NK-92 treated with Interleukin-12 subunit alpha and Interleukin-12 subunit beta, amount 100 ng/mL, for 24 hours (cell line): ENCODE data around the gene DIO2.

Source experiments
- DNase-seq: peaks from one replicate; lab custom pipeline; 2025; lab: John Stamatoyannopoulos, UW

DIO2 gene

DNA sequence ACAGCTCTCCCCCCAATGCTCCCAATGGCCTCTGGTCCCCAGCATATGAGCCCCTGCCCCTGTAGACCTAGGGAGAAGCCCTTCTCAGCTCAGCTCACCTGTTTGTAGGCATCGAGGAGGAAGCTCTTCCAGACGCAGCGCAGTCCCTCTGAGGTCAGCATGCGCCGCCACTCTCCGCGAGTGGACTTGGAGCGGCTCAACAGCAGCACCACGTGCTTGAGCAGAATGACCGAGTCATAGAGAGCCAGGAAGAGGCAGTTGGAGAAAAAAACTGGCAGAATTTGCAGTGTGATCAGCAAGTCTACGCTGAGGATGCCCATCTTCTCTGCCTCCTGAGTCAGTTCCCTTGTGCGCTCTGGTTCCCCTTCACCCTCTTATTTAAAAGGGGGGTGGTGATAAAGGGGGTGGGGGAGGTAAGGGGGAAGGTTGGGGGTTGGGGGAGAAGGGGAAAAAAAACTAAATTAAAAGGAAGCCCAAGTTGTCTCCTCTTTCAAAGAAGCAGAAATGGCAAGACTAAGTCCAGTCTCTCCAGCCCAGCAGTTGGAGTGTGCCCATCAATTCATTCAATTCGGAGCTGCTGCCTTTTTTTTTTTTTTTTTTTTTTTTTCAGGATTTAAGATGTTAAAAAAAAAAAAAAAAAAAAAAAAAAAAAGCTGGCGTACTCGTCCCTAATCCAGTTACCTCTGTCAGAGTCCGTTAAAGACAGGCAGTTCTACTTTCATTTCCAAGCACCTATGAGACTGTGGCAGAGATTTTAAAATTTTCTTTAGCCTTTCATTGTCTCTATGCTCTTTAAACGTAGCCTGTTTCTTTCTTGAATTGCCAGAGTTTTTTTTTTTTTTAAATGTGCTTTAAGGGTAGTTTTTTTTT, at the start of gene DIO2:
Gene DIO2, minus strand, starts transcription at position 352 of the 870 bp plus-strand sequence. Its CDS starts 32 bp downstream, at position 320.
- no peak for DNase-seq

DNA sequence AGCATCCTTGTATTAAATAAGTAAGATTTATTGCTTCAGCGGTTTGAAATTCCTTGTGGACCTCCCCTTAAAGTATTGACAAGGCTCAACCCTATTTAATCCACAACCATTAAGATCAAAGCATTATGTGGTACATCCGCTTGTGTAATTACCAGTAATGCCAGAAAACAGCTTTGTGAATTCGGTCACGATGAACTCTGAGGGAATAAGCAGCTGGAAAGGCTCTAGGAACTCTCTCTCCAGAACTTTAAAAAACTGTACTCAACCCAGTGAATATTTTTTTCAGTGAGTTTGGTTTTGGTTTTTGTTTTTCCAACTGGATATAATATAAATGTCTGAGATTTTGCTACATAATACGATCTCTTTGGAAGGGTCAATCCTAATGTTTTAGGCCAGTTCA, 49.3 kb upstream of the DIO2 start:
- DNase-seq, result no peak

DNA sequence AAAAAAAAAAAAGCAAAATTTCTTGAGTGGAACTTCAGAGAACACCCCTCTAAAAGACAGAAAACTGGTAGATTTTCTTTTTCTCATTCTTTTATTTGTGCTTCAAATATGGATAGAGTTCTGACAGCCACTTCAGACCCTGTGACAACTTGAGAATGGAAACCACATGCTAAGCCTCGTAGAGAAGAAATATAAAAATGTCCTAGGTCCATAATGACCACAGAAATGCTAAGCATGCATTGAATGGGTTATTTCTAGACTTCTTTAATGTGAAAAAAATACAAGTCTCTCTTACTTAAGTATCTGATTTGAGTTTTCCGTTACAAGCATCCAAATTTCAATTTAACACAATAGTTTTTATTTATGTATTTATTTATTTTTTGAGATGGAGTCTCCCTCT, 28.3 kb upstream of the DIO2 start:
- no peak for DNase-seq

DNA sequence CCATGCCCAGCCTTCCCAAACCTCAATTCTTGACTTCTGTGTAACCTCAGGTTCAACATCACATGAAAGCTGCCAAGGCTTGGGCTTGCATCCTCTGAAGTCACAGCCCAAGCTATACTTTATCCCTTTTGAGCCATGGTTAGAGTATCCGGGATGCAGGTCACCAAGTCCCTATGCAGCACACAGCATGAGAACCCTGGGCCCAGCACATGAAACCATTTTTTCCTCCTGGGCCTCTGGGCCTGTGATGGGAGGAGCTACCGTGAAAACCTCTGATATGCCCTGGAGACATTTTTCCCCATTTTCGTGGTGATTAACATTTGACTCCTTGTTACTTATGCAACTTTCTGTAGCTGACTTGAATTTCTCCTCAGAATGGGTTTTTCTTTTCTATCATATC, 25.8 kb upstream of the DIO2 start:
- no peak for DNase-seq

DNA sequence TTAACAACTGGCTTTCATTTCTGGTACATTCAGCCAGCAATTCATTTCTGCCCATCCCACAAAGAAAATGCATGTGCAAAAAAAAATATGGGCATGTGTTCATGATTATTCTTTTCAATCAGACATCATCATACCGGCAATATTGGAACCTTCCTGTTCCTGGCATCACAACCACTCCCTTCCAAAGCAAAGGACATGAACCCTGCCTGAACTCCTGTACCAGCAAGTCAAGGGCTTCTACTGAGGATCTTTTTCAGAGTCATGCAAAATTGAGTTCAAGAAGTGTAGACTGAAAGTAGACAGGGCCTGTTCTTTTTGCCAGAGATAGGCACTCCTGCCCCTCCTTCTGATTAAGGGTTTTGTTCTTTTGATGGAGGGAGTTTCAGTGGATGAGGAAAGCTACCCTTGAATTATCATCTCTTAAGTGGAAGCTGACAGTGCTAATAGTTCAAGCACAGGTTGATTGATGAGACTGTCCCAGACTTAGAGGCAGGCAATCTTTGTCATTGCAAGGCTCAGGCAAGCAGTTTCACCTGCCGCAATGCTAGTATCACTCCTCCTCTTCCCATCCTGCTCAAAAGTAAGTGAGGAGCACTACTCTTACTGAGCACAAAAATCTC, 22.3 kb upstream of the DIO2 start:
- DNase-seq, result no peak

DNA sequence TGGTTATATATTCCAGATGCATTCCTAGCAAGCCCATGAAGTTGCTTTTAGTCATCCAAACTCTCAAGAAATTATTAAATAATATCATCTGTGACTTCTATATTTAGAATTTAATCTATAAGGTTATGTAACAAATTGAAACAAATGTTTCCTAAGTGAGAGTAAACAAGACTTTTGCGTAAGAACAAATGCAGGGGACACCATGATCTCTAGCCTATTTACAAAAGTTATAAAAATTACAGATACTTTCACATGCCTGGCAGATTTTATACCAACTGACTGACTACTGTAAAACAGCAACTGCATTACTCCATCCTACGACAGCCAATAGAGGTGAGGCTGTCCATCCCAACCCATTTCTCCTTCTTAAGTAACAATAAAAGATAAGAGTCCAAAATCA, 20.4 kb upstream of the DIO2 start:
- no peak for DNase-seq

DNA sequence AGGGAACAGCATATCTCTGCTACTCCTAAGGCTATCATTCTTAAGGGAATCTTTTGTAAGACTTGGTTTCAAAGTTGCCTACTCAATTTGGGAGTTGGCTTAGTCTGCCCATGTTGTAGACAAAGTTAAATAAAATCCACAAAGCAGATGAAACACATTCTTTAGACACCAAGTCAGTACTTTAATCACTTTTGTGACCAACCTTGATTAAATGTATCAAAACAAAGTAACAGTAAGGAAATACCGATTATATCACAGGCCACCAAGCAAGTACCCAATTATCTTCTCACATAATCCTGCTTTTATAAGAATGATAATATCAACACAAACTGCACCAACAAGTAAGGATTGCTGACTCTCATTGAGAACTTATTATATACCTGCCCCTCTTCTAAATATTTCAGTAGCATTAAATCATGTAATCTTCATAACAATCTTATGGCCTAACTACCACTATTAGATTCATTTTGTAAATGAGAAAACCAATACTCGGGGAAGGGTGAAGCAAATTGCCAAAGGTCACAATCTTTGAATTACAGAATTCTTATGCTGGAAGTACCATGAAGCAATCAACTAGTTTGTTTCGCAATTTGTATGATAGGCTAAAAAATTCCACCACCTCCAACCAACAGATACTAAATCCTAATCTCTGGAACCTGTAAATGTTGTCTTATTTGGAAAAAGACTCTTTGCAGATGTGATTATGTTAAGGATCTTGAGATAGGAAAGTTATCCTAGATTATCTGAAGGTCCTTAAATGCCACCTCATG, 12.6 kb upstream of the DIO2 start:
- DNase-seq, result no peak

DNA sequence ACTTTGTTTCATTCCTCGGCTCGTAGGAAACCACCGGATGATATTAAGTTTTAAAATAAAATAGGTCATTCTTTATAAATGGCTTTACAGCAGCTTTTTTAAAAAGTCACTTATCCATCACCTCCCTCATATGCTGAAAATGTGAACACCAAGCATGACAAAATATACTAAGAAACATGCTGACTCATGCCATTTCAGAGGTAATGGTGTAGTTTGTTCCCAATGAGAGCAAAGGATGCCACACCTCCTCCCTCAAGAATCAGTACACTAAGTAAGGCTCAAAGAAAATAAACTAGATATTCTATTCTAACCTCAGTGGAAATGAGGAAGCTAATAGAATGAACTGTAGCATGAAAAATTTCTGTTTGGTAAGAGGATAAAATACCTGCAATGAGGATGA, 5.5 kb upstream of the DIO2 start:
- no peak for DNase-seq

DNA sequence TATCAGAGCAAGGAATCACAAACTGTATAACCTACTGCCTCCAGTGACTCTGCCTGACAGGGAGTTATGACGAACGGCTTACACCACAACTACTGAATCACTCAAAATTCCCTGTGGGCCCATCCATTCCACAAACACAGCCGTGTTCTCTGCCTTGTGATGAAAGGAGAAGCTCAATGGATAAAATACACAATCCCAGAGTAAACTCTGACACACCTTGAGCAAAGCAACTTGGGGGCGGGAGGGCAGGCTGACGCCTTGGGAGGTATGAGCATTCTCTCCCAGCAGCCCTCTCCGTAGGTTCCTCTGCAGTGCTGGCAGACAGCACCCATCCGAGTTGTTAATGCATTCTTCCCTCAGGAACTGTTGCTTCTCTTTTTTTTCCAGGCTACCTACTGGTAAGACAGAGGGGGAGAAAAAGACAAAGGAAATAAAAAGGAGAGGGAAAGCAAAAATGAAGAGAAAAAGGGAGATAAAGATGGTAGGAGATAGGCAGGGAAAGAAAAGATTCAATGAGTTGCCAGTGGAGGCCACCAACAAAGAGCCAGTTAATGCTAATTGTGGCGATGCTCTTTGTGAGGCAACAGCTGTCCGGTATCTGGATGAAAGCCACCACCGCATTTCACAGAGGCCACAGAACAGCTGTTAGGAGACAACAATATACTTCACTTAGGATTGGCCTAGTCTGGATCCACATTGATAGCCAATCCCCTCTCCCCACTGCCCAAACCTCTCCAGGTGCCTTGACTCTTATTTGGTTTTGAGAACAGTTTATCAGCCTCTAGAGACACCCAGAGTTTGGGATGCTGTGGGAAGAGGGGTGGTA, 4.7 kb upstream of the DIO2 start:
- no peak for DNase-seq

DNA sequence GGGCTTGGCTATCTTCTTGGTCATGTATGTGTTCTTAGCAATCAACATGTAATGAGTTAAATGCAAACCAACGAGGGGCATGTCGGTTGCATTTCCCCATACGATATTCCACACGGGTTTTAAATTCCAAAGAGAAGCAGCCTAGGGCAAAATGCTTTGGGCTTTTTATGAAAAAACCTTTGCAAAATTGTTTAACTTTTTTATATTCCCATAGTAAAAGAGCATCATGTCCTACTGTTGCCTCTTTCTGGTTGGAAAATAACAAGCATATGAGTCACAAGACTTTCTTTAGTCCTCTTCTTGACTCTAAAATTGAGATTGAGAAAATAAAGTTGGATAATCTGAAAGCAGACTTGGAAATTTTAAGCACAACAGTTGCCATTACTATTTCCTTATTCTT, 3.8 kb upstream of the DIO2 start:
- no peak for DNase-seq

DNA sequence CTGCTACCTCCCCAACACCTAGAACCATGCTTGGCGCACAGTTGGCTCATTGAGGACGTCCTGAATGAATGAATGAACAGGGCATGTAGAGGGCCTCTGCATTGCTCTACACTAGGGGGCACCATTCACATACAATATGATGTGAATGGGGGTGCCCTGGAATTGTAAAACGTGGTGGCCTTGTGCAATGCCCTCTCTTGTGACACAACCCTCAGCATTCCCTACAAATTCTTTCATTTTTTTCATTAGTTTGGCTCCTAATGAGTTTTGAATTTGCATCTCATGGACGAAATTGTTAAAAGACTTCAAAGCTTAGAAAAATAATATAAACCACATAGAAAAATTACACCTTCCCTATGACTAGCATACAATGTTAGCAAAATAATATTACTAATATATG, 2.3 kb upstream of the DIO2 start:
- DNase-seq, result peak; percentile 5

DNA sequence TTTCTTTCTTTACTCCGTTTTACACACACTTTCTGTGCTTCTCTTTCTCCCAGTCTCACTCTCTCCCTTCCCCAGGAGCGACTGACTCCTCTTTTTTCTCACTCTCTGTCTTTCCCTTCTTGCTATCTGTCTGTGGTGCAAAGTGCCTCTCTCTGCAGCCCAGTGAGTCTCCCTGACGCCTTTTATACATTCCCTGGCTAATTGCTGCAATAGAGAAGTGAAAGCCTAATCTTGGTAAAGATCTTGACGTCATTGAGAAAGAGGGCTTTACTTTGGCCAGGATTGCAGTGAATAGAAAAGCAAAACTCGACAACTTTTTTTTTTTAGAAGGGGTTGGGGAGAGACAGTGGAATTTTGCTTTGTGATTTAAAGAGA, 706 bp upstream of the DIO2 start:
- no peak for DNase-seq

DNA sequence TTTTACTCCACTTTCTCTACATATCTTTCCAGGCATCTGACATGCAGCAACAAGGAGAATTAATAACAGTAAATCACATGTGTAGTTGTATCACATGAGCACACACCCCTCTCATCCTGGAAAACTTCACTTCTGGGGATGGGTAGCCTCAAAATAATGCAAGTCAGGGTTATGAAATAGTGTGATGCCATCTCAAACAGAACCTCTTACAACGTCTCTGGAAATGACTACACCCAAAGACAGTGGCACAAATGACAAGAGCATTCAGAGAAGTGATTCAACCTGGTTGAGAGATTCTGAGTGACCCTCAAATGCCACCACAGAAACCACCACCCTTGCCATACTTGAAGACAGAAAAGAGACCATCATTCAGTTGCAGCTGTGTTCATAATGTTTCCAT, 2.8 kb downstream of the DIO2 start:
- DNase-seq, result no peak

DNA sequence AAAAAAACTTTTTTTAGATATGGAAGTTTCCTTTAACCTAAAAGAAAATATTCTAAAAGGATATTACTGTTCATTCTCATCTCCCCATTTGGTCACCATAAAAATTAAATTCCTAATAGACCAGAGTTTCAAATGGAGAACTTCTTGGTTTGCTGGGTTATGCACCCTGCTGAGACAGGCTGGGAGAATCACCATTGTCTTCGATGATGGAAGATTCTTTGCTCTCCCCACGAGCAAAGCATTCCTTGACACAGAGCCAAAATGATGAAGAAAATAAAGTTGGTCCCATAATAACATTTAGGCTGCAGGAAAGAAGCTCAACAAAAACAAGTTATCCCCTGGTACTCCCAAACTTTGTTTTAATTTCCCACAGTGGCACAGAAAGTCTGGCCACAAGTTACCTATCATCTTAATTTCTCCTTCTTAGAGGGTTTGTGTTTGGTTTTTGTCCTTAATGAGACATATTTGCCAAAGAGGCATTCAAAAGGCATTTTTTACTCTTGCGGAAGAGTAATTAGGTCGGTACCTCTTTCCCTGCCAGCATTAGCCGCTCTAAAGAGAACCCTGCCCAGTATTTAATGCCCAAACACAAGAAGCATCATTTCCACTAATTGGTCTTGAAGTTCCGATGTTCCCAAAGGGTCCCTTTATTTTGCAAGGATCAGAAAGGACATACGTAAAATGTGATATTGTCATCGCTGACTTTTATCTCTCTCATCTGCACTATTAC, 4.8 kb downstream of the DIO2 start:
- no peak for DNase-seq

DNA sequence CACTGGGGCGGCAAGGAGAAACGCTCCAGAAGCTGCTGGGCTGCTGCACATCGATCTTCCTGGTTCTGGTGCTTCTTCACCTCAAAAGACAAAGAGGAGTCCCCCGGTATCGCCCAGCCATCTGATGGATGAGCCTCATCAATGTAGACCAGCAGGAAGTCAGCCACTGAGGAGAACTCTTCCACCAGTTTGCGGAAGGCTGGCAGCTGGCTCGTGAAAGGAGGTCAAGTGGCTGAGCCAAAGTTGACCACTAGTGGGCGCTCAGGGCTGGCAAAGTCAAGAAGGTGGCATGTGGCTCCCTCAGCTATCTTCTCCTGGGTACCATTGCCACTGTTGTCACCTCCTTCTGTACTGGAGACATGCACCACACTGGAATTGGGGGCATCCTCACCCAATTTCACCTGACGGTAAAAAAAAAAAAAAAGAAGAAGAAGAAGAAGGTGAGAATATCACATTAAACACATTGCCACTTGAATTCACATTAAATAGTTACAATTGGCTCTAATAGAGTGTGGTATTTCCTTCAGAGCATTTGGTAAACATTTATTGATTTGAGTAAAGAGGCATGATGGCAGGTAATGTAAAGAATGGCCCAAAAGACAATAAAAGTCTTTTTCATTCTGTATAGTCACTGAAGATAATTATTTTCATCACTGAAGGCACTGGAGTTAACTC, 8.3 kb downstream of the DIO2 start:
- no peak for DNase-seq

DNA sequence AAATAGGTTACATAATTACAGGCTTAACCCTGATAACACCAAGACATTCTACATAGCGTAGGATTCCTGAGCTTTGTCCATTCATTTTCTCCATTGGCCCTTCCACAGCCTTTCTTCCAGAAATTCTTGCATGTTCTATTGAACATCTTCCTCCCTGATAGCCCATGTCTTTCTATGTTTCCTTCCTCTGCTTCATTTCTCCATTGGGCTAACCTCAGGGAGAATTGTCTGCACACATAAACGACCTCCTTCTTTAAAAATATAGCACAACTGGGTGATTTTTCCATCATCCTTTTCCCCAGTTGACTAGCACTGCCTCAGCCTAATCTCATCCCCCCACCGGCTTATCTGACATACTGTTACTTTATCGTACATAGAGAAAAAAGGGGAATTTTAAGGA, 11.2 kb downstream of the DIO2 start:
- DNase-seq, result no peak

DNA sequence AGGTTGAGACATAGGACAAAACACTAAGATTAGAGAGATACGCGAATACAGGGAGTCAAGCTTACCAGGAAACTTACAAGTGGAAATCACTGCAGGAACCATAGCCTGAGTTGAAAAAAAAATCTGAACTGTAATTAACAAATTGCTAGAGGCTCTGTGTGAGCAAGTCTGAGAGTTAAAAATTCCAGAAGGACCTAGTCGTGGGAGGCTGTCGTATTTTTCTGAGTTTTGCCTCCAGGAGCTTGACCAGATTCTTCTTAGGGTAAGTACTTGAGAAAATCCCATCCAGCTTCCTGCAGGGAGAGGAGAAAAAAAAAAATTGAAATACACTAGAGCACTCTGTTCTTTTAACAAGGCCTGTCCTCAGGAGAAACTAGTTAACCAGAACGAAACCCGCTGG, 22.7 kb downstream of the DIO2 start:
- no peak for DNase-seq

DNA sequence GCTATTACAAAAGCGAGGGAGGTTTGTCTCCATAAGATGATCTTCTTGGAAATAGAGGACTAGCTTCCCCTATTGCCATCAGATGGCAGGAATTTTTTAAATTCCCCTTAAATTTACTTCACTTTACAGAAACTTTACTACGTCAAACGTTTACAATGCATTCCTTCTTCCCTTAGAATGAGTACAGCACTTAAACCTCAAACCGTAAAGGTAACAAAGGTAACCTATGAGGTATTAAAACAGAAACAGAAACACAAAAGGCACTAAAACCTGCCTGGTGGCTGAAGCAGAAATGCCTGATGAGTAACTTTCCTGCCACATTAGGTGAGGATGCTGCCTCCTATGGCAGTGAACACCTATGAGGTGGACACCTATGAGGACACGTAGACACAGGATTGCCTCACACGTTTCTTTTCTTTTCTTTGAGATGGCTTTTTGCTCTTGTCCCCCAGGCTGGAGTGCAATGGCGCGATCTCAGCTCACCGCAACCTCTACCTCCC, 25.0 kb downstream of the DIO2 start:
- DNase-seq, result no peak

DNA sequence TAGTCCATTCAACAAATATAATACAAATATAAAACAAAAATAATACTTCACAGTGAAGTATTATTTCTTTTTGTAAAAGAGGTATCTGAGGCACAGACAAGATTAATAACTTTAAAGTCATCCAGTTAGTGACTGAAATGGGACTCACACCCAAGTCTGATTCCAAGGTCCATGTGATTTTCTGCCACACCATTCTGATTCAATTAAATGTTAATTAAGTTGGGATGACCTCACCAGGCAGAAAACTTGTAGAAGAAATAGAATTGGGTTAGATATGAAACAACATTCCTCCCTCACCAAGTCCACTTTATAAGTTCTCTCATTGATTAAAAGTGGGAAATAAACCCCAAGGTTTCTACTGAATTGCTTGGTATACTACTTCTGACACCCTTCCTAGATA, 34.4 kb downstream of the DIO2 start:
- DNase-seq, result no peak

DNA sequence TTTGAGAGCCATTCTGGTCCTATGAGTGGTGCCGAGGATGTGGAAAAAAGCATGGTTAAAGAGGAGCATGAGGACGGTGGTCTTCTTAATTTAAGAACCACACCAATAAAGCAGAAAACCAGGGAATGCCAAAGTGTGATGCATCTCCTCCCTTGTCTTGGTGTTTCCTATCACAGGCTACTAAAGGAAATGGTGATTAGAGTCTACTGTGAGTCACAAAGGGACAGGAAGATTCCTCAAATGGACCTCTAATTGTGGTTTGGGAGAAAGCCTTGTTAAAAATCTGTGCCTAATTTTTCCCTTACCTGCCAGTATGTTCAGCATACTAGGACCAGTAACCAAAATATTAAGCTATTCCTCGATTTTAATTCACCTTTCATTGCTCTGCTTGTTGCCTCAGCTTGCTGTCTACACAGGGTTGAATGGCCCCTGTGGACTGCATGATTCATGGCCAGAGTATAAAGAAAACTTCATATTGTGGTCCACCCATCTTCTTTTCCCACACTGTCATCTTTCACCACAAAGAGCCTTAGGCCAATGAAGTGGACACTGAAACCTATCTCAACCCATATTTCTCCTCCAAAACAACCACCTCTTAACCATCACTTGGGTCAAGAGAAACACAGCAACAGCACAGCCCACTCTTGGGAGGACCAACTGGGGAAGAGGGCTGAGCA, 38.8 kb downstream of the DIO2 start:
- no peak for DNase-seq
